ENCODE data around the gene IWS1.
"Not testable (repeated sequence)": the region's sequence is repeated elsewhere in the genome, so short reads cannot be mapped to it uniquely, and the experiment has no call there.

The IWS1 gene

DNA sequence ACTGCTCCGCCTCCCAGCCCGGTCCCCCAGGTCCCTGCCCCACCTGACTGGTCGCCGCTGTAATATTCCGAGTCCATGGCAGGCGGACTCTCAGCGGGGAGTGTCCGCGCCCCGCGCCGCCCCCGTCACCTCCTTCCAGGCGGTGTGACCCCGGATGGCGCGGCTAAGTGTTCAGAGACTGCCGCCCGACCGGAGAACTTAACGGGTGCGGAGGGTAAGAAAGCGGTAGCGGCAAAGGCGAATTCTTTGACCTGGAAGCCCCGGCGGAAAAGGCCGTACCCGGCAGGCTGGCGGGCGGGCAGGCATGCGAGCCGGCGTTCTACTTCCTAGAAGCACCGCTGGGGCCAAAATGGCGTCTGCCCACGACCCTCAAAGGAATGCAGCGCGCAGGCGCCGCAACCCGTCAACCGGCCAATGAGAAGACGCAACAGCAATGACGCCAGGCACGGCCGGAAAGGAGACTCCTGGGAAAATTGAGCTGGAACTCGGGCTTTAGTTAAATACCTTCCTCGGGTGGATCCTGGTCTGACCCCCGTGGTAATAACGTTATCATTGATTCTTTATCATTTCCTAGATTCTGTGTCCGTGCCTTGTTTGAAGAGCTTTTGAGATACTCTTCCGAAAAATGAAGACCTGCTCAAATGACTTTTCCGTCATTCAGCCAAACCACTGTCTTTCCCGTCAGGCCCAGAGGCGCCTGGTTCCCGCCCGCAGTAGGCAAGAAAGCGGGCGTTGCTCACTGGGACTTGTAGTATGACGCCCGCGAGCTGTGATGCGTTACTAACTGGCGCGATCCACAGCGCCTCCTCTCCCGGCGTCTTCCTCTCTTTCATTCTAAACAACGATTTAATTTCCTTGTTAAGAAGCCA lies at the start of gene IWS1:
IWS1 (minus strand) TSS at position 358 of the 869 bp plus-strand sequence; CDS start at position 77, 281 bp downstream.
- Mint-ChIP-seq H3K36me3 (ENCODE audit: low read depth) (peaks cover 39% of the 10 kb centered on the region), H3K27me3 (no peaks in the 10 kb centered on the region), H3K4me3 (peak within 1 kb of the TSS; percentile 91), H3K9me3 (no peaks in the 10 kb centered on the region), H3K4me1 (ENCODE audit: low read depth) (peaks cover 35% of the 10 kb centered on the region), H3K27ac (peak within 1 kb of the TSS; percentile 99)
- peak; percentile 92 for DNase-seq

DNA sequence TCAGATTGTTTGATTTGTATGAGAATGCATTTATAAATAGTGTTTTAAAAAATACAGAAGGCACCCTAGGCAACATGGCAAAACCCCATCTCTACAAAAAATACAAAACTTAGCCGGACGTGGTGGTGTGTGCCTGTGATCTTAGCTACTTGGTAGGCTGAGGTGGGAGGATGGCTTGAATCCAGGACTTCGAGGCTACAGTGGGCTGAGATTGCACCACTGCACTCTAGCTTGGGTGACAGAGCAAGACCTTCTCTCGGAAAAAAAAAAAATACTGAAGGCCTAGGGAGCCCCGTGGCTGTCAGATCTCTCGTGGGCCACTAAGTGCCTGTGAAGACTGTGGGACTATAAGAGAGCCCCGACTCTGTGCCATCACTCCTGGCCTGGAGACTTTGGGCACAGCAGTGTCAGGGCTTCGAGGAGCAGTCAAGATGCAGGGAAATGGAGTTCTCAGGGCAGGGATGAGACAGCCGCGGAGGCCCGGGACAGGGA lies 49.7 kb upstream of the IWS1 start:
- H3K4me1 Mint-ChIP-seq (ENCODE audit: low read depth) = peaks cover 12% of the 10 kb centered on the region
- H3K27me3 Mint-ChIP-seq = no peaks in the 10 kb centered on the region
- no peaks in the 10 kb centered on the region for H3K36me3 Mint-ChIP-seq (ENCODE audit: low read depth)
- DNase-seq = no peak
- H3K27ac Mint-ChIP-seq = no peak overlapping the region
- no peak overlapping the region for H3K4me3 Mint-ChIP-seq
- H3K9me3 Mint-ChIP-seq = no peaks in the 10 kb centered on the region

DNA sequence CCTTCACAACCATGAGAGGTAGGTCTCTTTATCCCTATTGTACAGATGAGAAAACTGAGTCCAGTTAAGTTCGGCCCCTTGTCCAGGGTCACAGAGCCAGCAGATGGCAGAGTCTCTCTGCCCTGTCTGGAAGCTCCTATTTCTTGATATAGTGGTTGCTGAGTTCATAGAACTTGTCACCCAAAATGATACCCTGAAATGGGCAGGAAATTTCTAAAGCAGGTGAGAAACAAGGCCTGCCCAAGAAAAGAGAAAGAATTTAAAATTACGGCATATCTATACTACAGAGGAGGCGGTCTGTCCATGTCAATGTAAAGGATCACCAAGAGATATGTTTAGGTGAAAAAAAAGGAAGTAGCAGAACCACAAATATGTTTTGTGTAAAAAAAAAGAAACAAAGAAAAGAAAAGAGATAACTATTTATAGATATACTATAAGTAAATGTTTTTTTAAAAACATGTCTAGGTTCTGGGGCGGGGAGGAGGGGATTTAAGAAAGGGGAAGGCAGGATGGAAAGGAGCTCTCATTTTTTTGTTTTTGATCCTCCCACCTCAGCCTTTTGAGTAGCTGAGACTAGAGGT lies 49.0 kb upstream of the IWS1 start:
- H3K4me1 Mint-ChIP-seq (ENCODE audit: low read depth) = peaks cover 12% of the 10 kb centered on the region
- H3K36me3 Mint-ChIP-seq (ENCODE audit: low read depth) = no peaks in the 10 kb centered on the region
- H3K9me3 Mint-ChIP-seq = no peaks in the 10 kb centered on the region
- no peak for DNase-seq
- no peak overlapping the region for H3K4me3 Mint-ChIP-seq
- no peak overlapping the region for H3K27ac Mint-ChIP-seq
- H3K27me3 Mint-ChIP-seq = no peaks in the 10 kb centered on the region

DNA sequence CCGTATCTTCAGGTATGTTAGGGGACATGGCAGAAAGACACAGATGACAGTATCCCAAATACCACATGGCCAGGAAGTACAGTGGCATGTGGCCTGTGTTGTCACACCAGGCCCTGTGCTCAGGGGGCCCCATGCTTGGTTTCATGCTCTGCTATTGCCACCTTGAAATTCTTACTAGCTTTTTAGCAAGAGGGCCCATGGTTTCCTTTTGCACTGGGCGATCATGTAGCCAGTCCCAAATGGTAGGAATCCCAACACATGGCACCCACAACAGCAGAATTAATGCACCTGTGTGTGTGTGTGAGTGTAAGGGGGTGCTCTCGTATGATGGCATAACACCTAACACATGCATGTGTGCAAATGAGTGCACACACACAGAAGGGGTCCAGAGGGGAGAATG lies 48.4 kb upstream of the IWS1 start:
- H3K36me3 Mint-ChIP-seq (ENCODE audit: low read depth) = no peaks in the 10 kb centered on the region
- no peaks in the 10 kb centered on the region for H3K27me3 Mint-ChIP-seq
- peak; percentile 20 for DNase-seq
- no peak overlapping the region for H3K27ac Mint-ChIP-seq
- H3K4me3 Mint-ChIP-seq = no peak overlapping the region
- no peaks in the 10 kb centered on the region for H3K9me3 Mint-ChIP-seq
- peaks cover 12% of the 10 kb centered on the region for H3K4me1 Mint-ChIP-seq (ENCODE audit: low read depth)

DNA sequence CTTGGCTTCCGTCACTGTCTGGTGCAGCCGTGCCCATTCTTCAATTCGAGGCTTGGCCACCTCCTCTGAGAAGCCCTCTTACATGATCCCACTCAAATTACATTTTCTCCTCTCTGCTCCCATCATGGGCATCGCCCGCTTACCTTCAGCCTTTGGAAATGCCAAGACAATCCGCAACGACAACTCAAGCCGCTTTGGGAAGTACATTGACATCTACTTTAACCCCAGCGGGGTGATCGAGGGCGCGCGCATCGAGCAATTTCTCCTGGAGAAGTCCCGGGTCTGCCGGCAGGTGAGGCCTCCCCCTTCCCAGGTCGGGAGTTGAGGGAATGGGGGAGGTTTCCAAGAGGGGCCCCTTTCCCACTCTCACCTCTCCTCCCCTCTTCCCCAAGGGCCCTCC lies 47.5 kb upstream of the IWS1 start:
- no peak overlapping the region for H3K27ac Mint-ChIP-seq
- H3K27me3 Mint-ChIP-seq = no peaks in the 10 kb centered on the region
- H3K36me3 Mint-ChIP-seq (ENCODE audit: low read depth) = no peaks in the 10 kb centered on the region
- H3K4me1 Mint-ChIP-seq (ENCODE audit: low read depth) = peaks cover 12% of the 10 kb centered on the region
- H3K4me3 Mint-ChIP-seq = no peak overlapping the region
- no peaks in the 10 kb centered on the region for H3K9me3 Mint-ChIP-seq
- no peak for DNase-seq

DNA sequence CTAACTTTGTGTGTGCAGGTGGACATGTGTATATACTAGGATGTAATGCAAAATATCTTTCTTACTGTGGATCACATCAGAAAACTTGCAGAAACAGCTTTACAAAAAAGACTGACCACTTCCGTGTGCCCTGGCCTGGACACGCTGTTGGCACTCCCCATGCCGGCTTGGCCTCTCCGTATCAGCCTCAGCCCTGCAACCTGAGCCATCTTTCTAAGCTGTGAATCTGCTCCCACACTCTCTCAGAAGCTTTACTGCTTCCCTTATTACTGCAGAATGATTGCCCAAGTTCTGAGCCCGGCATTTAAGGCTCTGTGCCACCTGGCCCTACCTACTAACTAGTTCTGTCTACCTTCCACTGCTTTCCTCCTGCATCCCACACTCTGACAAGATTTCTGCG lies 47.0 kb upstream of the IWS1 start:
- DNase-seq = no peak
- peaks cover 12% of the 10 kb centered on the region for H3K4me1 Mint-ChIP-seq (ENCODE audit: low read depth)
- no peaks in the 10 kb centered on the region for H3K27me3 Mint-ChIP-seq
- no peak overlapping the region for H3K27ac Mint-ChIP-seq
- no peak overlapping the region for H3K4me3 Mint-ChIP-seq
- H3K36me3 Mint-ChIP-seq (ENCODE audit: low read depth) = no peaks in the 10 kb centered on the region
- no peaks in the 10 kb centered on the region for H3K9me3 Mint-ChIP-seq

DNA sequence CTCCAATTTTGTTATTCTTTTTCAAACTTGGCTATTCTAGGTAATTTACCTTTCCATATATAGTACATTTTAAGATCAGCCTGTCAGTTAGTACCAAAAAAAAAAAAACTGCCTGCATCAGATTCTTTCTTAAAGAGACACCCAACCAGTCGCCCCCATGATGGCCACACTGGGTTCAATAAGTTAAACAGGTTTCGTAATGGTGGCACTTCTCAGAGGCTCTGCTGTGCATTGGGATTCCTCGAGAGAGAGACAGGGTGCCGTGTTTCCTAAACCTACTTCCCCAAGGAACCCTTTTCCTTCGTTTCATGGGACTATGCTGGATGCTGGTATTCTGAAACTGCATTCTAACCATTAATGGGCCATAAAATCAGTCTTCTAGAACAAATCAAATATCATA lies 46.6 kb upstream of the IWS1 start:
- Mint-ChIP-seq H3K9me3 (no peaks in the 10 kb centered on the region), H3K4me1 (ENCODE audit: low read depth) (peaks cover 12% of the 10 kb centered on the region), H3K27ac (no peak overlapping the region), H3K36me3 (ENCODE audit: low read depth) (no peaks in the 10 kb centered on the region), H3K27me3 (no peaks in the 10 kb centered on the region), H3K4me3 (no peak overlapping the region)
- DNase-seq = no peak

DNA sequence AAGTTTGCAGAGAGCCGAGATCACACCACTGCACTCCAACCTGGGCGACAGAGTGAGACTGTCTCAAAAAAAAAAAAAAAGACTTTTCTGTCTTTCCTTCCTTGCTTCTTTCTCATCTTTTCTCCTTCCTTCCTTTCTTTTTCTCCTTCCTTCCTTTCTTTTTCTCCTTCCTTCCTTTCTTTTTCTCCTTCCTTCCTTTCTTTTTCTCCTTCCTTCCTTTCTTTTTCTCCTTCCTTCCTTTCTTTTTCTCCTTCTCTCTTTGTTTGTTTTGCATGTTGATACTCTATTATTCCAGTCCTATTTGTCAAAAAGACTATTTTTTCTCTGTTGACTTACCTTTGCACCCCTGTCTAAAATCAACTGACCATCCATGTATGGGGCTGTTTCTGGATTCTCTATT lies 46.1 kb upstream of the IWS1 start:
- H3K4me3 Mint-ChIP-seq, DNase-seq: not testable (repeated sequence)

DNA sequence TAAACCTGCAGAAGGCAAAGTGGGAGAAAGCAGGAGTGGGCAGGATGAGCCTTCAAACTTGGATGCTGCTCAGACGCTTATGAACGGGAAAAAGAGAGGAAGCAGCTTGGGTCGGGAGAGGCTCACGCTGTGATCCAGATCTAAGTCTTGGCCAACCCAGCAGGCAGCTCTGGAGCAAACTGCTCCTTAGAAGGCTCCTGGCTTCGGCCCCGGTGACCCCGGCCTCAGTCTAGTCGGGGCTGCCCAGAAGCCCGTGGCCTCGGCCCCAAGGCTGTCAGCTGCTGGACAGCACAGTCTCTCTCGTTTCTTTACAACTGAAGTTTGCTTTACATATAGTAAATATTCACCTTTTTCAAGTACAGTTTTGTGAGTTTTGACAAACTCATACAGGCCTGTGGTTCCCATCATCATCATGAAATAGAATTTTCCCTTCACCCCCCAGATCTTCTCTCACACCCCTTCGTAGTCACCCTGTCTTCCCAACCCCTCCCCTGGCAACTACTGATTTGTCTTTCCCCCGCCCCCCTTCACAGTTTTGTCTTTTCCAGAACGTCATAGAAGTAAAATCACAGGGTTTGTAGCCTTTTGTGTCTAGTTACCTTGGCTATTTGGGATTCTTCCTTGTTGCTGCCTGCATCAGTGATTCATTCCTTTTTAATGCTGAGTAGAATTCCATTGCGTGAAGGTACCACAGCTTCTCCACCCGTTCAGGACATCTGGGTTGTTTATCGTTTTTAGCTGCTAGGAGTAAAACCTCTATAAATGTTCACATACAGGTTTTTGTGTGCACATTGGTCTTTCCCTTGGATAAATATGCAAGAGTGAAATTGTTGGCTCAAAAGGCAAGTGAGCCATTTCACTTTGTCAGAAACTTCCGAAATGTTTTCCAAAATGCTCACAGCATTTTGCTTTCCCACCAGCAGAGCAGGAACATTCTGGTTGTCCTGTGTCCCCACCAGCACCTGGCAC lies 44.3 kb upstream of the IWS1 start:
- DNase-seq = no peak
- Mint-ChIP-seq H3K4me3 (no peak overlapping the region), H3K9me3 (no peaks in the 10 kb centered on the region), H3K27ac (no peak overlapping the region), H3K4me1 (ENCODE audit: low read depth) (peaks cover 5% of the 10 kb centered on the region), H3K27me3 (no peaks in the 10 kb centered on the region), H3K36me3 (ENCODE audit: low read depth) (no peaks in the 10 kb centered on the region)

More for the DNA sequence above, 46.1 kb upstream of the IWS1 start:
- H3K36me3 Mint-ChIP-seq (ENCODE audit: low read depth); H3K27me3 Mint-ChIP-seq; H3K27ac Mint-ChIP-seq; H3K9me3 Mint-ChIP-seq: not testable (repeated sequence)
- peaks cover 12% of the 10 kb centered on the region for H3K4me1 Mint-ChIP-seq (ENCODE audit: low read depth)

DNA sequence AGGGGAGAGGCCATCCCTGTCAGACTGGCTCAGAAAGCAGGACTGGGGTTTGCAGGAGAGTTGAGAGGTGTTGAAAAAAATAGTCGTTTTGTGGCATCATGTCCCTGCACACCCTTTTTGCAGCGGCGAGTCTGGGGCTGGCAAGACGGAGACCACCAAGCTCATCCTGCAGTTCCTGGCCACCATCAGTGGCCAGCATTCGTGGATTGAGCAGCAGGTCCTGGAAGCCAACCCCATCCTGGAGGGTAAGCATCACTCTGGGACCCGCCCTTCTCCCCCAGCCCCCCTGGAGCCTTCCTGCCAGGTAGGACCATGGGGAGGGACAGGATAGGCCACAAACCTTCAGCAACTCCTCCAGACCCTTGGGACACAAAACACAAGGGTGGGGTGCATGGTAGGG lies 43.4 kb upstream of the IWS1 start:
- no peak overlapping the region for H3K4me3 Mint-ChIP-seq
- no peak overlapping the region for H3K27ac Mint-ChIP-seq
- H3K9me3 Mint-ChIP-seq = no peaks in the 10 kb centered on the region
- no peaks in the 10 kb centered on the region for H3K27me3 Mint-ChIP-seq
- H3K4me1 Mint-ChIP-seq (ENCODE audit: low read depth) = no peaks in the 10 kb centered on the region
- no peak for DNase-seq
- H3K36me3 Mint-ChIP-seq (ENCODE audit: low read depth) = no peaks in the 10 kb centered on the region

DNA sequence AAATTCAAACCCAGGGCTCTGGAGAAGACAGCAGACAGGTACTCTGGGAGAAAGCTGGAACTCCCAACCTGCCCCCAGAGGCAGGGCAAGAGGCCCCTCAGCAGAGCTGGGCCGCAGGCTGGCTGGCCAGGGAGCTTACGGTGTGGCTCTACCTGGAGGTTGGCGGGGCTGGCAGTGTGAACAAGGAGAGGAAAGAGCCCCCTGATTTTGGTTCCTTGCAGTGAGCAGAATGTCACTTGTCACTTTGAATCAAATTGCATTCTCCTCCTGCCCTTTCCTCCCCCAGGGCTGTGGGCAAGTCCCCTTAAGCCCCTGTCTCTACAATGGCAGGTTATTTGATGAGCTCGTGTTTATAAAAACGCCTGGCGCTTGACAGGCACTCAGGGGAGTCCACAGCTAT lies 41.8 kb upstream of the IWS1 start:
- Mint-ChIP-seq H3K9me3 (no peaks in the 10 kb centered on the region), H3K4me3 (no peak overlapping the region)

DNA sequence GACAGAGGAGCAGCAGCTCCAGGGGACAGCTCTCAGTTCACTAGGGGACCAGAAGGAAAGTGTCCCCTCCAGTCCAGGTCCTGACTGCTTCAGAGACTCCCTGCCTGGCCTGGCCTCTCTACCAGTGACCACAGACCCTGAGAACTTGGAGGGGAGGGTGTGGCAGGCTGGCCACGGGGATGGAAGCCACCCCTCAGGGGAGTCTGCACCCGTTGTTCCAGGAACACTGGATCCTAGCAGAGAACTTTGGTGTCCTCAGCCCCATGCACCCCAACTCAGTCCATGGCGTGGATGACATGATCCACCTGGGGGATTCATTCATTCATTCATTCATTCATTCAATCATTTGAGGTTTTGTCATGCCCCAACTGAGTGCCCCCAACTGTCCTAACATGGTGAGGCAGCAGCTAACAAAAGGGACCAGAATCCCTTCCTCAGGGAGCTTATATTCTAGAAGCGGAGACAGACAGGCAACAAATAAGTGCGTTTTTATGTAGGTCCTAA lies 41.1 kb upstream of the IWS1 start:
- Mint-ChIP-seq H3K9me3 (no peaks in the 10 kb centered on the region), H3K4me3 (no peak overlapping the region), H3K36me3 (ENCODE audit: low read depth) (no peaks in the 10 kb centered on the region), H3K27me3 (peaks cover 7% of the 10 kb centered on the region), H3K4me1 (ENCODE audit: low read depth) (peaks cover 15% of the 10 kb centered on the region), H3K27ac (no peak overlapping the region)
- no peak for DNase-seq

More for the DNA sequence above, 41.8 kb upstream of the IWS1 start:
- Mint-ChIP-seq H3K27ac (no peak overlapping the region), H3K27me3 (peaks cover 7% of the 10 kb centered on the region), H3K4me1 (ENCODE audit: low read depth) (peaks cover 12% of the 10 kb centered on the region), H3K36me3 (ENCODE audit: low read depth) (no peaks in the 10 kb centered on the region)
- no peak for DNase-seq

DNA sequence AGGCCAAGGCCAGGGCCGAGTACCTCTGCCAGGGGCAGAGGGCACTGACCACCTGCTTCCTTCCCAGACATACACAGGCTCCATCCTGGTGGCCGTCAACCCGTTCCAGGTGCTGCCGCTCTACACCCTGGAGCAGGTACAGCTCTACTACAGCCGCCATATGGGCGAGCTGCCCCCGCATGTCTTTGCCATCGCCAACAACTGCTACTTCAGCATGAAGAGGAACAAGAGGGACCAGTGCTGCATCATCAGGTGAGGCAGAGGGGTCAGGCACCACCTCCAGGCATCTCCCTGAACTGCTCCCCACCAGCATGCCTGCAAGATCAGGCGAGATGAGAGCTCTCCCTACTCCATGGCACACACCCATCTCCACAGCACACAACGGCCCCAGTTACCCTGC lies 40.3 kb upstream of the IWS1 start:
- H3K27me3 Mint-ChIP-seq = peaks cover 7% of the 10 kb centered on the region
- H3K36me3 Mint-ChIP-seq (ENCODE audit: low read depth) = no peaks in the 10 kb centered on the region
- H3K27ac Mint-ChIP-seq = no peak overlapping the region
- DNase-seq = no peak
- H3K4me3 Mint-ChIP-seq = no peak overlapping the region
- peaks cover 15% of the 10 kb centered on the region for H3K4me1 Mint-ChIP-seq (ENCODE audit: low read depth)
- H3K9me3 Mint-ChIP-seq = no peaks in the 10 kb centered on the region

DNA sequence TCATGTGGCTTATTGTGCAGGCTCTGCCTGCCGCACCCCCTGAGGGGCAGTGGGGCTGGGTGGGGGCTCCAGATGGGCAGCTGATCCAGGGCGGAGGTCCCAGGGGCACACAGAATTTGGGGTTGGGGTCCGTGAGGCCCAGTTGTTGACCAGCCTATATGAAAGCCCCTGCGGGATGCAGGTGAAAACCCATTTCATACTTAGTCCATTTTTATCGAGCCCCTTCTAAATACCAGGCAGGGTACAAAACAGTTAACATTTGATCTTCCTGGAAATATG lies 39.8 kb upstream of the IWS1 start:
- H3K4me1 Mint-ChIP-seq (ENCODE audit: low read depth) = peaks cover 15% of the 10 kb centered on the region
- no peak for DNase-seq
- no peaks in the 10 kb centered on the region for H3K36me3 Mint-ChIP-seq (ENCODE audit: low read depth)
- H3K27ac Mint-ChIP-seq = no peak overlapping the region
- no peak overlapping the region for H3K4me3 Mint-ChIP-seq
- H3K27me3 Mint-ChIP-seq = peaks cover 7% of the 10 kb centered on the region
- H3K9me3 Mint-ChIP-seq = no peaks in the 10 kb centered on the region

Data from activated T-cell treated with anti-CD3 and anti-CD28 coated beads, Interleukin-2, amount 50 U/mL, for 24 hours (primary cell).